Stomach (tissue), 4 donors: Measurements from ENCODE around the gene PKNOX2.

Experiments
- POLR2A ChIP-seq, 4 donors: fragments of 450-650 bp; IDR thresholded peaks; one replicate each; pipeline ENCODE4 v1.6.1; 2016; ENCODE audit warnings: antibody characterized with exemption in 4 of 4, control low read depth in 2 of 4, mild to moderate bottlenecking in 1 of 4, moderate library complexity in 1 of 4
- TF ChIP-seq, protein P1 (sequence below), 7 experiments: fragments of 450-650 bp in 4 of 7; fragments of 200-600 bp in 3 of 7; sonication (generic) in 3 of 7; IDR thresholded peaks; one replicate each; pipeline ENCODE4 v1.5.1; 2016 to 2019; ENCODE audit warnings: antibody characterized with exemption in 7 of 7, control low read depth in 2 of 7, mild to moderate bottlenecking in 1 of 7

- TF ChIP-seq, protein P1, sequence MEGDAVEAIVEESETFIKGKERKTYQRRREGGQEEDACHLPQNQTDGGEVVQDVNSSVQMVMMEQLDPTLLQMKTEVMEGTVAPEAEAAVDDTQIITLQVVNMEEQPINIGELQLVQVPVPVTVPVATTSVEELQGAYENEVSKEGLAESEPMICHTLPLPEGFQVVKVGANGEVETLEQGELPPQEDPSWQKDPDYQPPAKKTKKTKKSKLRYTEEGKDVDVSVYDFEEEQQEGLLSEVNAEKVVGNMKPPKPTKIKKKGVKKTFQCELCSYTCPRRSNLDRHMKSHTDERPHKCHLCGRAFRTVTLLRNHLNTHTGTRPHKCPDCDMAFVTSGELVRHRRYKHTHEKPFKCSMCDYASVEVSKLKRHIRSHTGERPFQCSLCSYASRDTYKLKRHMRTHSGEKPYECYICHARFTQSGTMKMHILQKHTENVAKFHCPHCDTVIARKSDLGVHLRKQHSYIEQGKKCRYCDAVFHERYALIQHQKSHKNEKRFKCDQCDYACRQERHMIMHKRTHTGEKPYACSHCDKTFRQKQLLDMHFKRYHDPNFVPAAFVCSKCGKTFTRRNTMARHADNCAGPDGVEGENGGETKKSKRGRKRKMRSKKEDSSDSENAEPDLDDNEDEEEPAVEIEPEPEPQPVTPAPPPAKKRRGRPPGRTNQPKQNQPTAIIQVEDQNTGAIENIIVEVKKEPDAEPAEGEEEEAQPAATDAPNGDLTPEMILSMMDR (IDR thresholded peaks at IDR 0.05): no peak
- TF ChIP-seq POLR2A (IDR thresholded peaks at IDR 0.05): no peak
These were observed 266.5 kb downstream of the PKNOX2 start for GRCh38 chr11:125431009-125431408.
